Breast epithelium (tissue), 4 donors: ENCODE measurements around the gene HACD1. TPM values are rescaled to one million over a fixed set of nuclear protein-coding genes. Genes with fewer than 3 reads are reported as not detected.
"Not testable (repeated sequence)": the region's sequence is repeated elsewhere in the genome, so short reads cannot be mapped to it uniquely, and the experiment has no call there.

Experiments
- DNase-seq, 2 donors: peaks; one replicate each; pipeline ENCODE4 v3.0.0-alpha.2; 2019; ENCODE audit warnings: low spot score in 2 of 2
- H3K27ac ChIP-seq, 2 donors: fragments of 200-600 bp; sonication (generic) in 1 of 2; one replicate each; pipeline ENCODE4 v1.5.1; 2016 to 2019; ENCODE audit warnings: mild to moderate bottlenecking in 1 of 2
- H3K27me3 ChIP-seq, 2 donors: fragments of 200-600 bp; sonication (generic) in 1 of 2; one replicate each; pipeline versions ENCODE4 v1.5.1 to v1.6.0; 2017 to 2019; ENCODE audit warnings: control low read depth in 1 of 2, mild to moderate bottlenecking in 1 of 2
- H3K36me3 ChIP-seq: fragments of 200-600 bp; one replicate; pipeline ENCODE4 v1.5.1; 2019
- H3K4me1 ChIP-seq, 2 donors: fragments of 200-600 bp; sonication (generic); one replicate each; pipeline ENCODE4 v1.5.1; 2016 to 2019; ENCODE audit warnings: control low read depth in 1 of 2
- H3K4me3 ChIP-seq, 3 donors: fragments of 200-600 bp; sonication (generic); 1 replicate in 2 of 3; 2 replicates in 1 of 3; pipeline ENCODE4 v1.5.1; 2016 to 2019; ENCODE audit warnings: mild to moderate bottlenecking in 3 of 3, moderate library complexity in 2 of 3
- H3K9me3 ChIP-seq, 2 donors: fragments of 200-600 bp; sonication (generic) in 1 of 2; one replicate each; pipeline ENCODE4 v1.5.1; 2016 to 2019; ENCODE audit warnings: control low read depth in 1 of 2
- CTCF ChIP-seq, 3 donors: fragments of 450-650 bp; IDR thresholded peaks; one replicate each; pipeline ENCODE4 v1.5.1; 2016 to 2017; ENCODE audit warnings: antibody characterized with exemption in 3 of 3, mild to moderate bottlenecking in 3 of 3, moderate library complexity in 3 of 3
- POLR2A ChIP-seq: fragments of 450-650 bp; IDR thresholded peaks from one replicate; pipeline ENCODE4 v1.6.1; 2016; ENCODE audit warnings: antibody characterized with exemption, mild to moderate bottlenecking, moderate library complexity
- POLR2AphosphoS5 ChIP-seq, 3 donors: sonication (generic); formaldehyde crosslinking; IDR thresholded peaks; one replicate each; pipeline ENCODE4 v1.6.1; 2017; ENCODE audit warnings: antibody characterized with exemption in 3 of 3
- intact Hi-C: fragments of 100-400 bp; cut with DNase I; formaldehyde crosslinking; loops from one replicate; pipeline ENCODE4 v1.15.1; 2023; ENCODE audit warnings: low total_unique reads
- total RNA-seq, 3 donors: library from RNA; depleted of rRNA; stranded (reverse); fragments of >200 nt; gene quantifications; one replicate each; pipeline ENCODE4 v1.1.0, GENCODE V29; 2016

The HACD1 gene
- total RNA-seq, 3 donors from 2014 or later: 13.1 to 60.3 (median 13.2) TPM

GRCh38 chr10:17643339-17643754 lies 26.2 kb upstream of the HACD1 start:
- TF ChIP-seq POLR2A (no peak), CTCF (IDR thresholded peaks at IDR 0.05) (no peak), POLR2AphosphoS5 (IDR thresholded peaks at IDR 0.05) (no peak)
- peak overlapping the region; percentile 72 to 82 (median 73) for H3K4me3 ChIP-seq
- H3K27ac ChIP-seq: peak overlapping the region; percentile 98
- H3K36me3 ChIP-seq: no peaks in the 10 kb centered on the region
- no peaks in the 10 kb centered on the region for H3K27me3 ChIP-seq
- intact Hi-C loops: loop anchor here (5.0 kb wide), 1 partner anchor 641 kb away; no protein-coding TSS in a partner anchor
- DNase-seq: peak; percentile 53 to 57
- H3K4me1 ChIP-seq: peaks cover 0 to 12% of the 10 kb centered on the region in 2 donors
- no peaks in the 10 kb centered on the region for H3K9me3 ChIP-seq

GRCh38 chr10:17640331-17640816 lies 23.2 kb upstream of the HACD1 start:
- Histone ChIP-seq H3K27me3 (no peaks in the 10 kb centered on the region), H3K4me1 (peaks cover 0 to 7% of the 10 kb centered on the region in 2 donors), H3K9me3 (no peaks in the 10 kb centered on the region), H3K4me3 (no peak overlapping the region), H3K36me3 (no peaks in the 10 kb centered on the region), H3K27ac (no peak overlapping the region)
- intact Hi-C loops: loop anchor here (5.0 kb wide), 1 partner anchor 638 kb away; no protein-coding TSS in a partner anchor
- no peak for DNase-seq
- no peak for TF ChIP-seq POLR2AphosphoS5 (IDR thresholded peaks at IDR 0.05)
- TF ChIP-seq CTCF (IDR thresholded peaks at IDR 0.05): no peak
- no peak for TF ChIP-seq POLR2A

- no peaks in the 10 kb centered on the region for H3K9me3 ChIP-seq
- H3K4me3 ChIP-seq: no peak overlapping the region
- H3K27me3 ChIP-seq: no peaks in the 10 kb centered on the region
- DNase-seq: no peak
- intact Hi-C loops: no loop called here
- peaks cover 0 to 5% of the 10 kb centered on the region in 2 donors for H3K4me1 ChIP-seq
- H3K36me3 ChIP-seq: no peaks in the 10 kb centered on the region
- TF ChIP-seq POLR2AphosphoS5 (IDR thresholded peaks at IDR 0.05) (no peak), CTCF (IDR thresholded peaks at IDR 0.05) (no peak), POLR2A (no peak)
- H3K27ac ChIP-seq: no peak overlapping the region
These were observed 20.7 kb upstream of the HACD1 start for GRCh38 chr10:17637869-17638268.

- Histone ChIP-seq H3K9me3 (no peaks in the 10 kb centered on the region), H3K4me1 (no peaks in the 10 kb centered on the region)
- intact Hi-C loops: no loop called here
These were observed 16.2 kb upstream of the HACD1 start for GRCh38 chr10:17633353-17633752.

GRCh38 chr10:17632590-17632989 lies 15.4 kb upstream of the HACD1 start:
- DNase-seq, H3K4me3 ChIP-seq, H3K36me3 ChIP-seq, intact Hi-C loops, H3K4me1 ChIP-seq, H3K9me3 ChIP-seq, H3K27me3 ChIP-seq, H3K27ac ChIP-seq: not testable (repeated sequence)

More at GRCh38 chr10:17633353-17633752, 16.2 kb upstream of the HACD1 start:
- Histone ChIP-seq H3K36me3 (no peaks in the 10 kb centered on the region), H3K4me3 (no peak overlapping the region), H3K27me3 (no peaks in the 10 kb centered on the region), H3K27ac (no peak overlapping the region)
- no peak for TF ChIP-seq POLR2AphosphoS5 (IDR thresholded peaks at IDR 0.05)
- DNase-seq: no peak

GRCh38 chr10:17626656-17627055 lies 9.5 kb upstream of the HACD1 start:
- no peaks in the 10 kb centered on the region for H3K9me3 ChIP-seq
- H3K36me3 ChIP-seq: no peaks in the 10 kb centered on the region
- H3K4me3 ChIP-seq: no peak overlapping the region
- DNase-seq: no peak
- intact Hi-C loops: loop anchor here (10.0 kb wide), 1 partner anchor 1762 kb away; the partner anchor contains the start of gene MINDY3
- no peaks in the 10 kb centered on the region for H3K27me3 ChIP-seq
- TF ChIP-seq POLR2A: no peak
- no peak for TF ChIP-seq CTCF (IDR thresholded peaks at IDR 0.05)
- H3K27ac ChIP-seq: no peak overlapping the region
- no peaks in the 10 kb centered on the region for H3K4me1 ChIP-seq
